Measurements from ENCODE around the gene CPNE5. TPM values are rescaled to one million over a fixed set of nuclear protein-coding genes. Genes with fewer than 3 reads are reported as not detected.
"Not testable (repeated sequence)": the region's sequence is repeated elsewhere in the genome, so short reads cannot be mapped to it uniquely, and the experiment has no call there.

The CPNE5 gene
- total RNA-seq, 2 donors from 2014 or later, result 3.9 to 64.5 TPM

GRCh38 chr6:36706339-36706738, 132.9 kb downstream of the CPNE5 start:
- 74% methylated on average over 1 of the region's 1 CpG for WGBS
- Histone ChIP-seq H3K4me3 (no peak overlapping the region), H3K27ac (no peak overlapping the region), H3K9me3 (no peaks in the 10 kb centered on the region), H3K4me1 (replicated peaks) (no peaks in the 10 kb centered on the region), H3K36me3 (no peaks in the 10 kb centered on the region), H3K27me3 (replicated peaks; ENCODE audit: insufficient read depth) (no peaks in the 10 kb centered on the region)
- intact Hi-C loops (cut with DNase I), result no loop called here
- TF ChIP-seq POLR2A (IDR thresholded peaks at IDR 0.05) (no peak), POLR2AphosphoS5 (IDR thresholded peaks at IDR 0.05) (no peak)
- TF ChIP-seq, protein P1, sequence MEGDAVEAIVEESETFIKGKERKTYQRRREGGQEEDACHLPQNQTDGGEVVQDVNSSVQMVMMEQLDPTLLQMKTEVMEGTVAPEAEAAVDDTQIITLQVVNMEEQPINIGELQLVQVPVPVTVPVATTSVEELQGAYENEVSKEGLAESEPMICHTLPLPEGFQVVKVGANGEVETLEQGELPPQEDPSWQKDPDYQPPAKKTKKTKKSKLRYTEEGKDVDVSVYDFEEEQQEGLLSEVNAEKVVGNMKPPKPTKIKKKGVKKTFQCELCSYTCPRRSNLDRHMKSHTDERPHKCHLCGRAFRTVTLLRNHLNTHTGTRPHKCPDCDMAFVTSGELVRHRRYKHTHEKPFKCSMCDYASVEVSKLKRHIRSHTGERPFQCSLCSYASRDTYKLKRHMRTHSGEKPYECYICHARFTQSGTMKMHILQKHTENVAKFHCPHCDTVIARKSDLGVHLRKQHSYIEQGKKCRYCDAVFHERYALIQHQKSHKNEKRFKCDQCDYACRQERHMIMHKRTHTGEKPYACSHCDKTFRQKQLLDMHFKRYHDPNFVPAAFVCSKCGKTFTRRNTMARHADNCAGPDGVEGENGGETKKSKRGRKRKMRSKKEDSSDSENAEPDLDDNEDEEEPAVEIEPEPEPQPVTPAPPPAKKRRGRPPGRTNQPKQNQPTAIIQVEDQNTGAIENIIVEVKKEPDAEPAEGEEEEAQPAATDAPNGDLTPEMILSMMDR (IDR thresholded peaks at IDR 0.05), result no peak
- DNase-seq (ENCODE audit: low spot score), result no peak

DNA sequence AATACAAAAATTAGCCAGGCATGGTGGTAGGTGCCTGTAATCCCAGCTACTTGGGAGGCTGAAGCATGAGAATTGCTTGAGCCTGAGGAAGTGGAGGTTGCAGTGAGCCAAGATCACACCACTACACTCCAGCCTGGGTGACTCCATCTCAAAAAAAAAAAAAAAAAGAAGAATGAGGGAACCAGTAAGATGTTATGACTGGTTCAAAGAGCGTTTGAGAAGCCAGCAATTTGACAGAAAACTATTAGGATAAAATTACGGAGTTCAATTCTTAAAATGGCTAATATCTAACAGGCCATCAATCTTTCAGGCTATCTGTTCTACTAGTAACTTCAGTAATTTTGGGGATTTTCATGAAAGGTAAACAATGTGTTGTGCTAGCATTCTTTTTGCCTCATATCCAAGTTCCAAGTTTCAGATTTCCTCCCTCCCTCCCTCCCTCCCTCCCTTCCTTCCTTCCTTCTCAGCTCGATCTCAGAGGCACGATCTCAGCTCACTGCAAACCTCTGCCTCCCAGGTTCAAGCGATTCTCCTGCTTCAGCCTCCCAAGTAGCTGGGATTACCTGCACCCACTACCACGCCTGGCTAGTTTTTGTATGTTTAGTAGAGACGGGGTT, 134.2 kb downstream of the CPNE5 start:
- whole genome bisulfite sequencing, result 63% methylated on average over 7 of the region's 7 CpGs
- H3K9me3 ChIP-seq; intact Hi-C loops (cut with DNase I); H3K4me1 ChIP-seq (replicated peaks); H3K4me3 ChIP-seq; H3K36me3 ChIP-seq; DNase-seq (ENCODE audit: low spot score); H3K27ac ChIP-seq; H3K27me3 ChIP-seq (replicated peaks; ENCODE audit: insufficient read depth): not testable (repeated sequence)

- Histone ChIP-seq H3K9me3 (no peaks in the 10 kb centered on the region), H3K27me3 (replicated peaks; ENCODE audit: insufficient read depth) (no peaks in the 10 kb centered on the region), H3K27ac (no peak overlapping the region), H3K4me3 (no peak overlapping the region), H3K36me3 (no peaks in the 10 kb centered on the region), H3K4me1 (replicated peaks) (no peaks in the 10 kb centered on the region)
- no peak for DNase-seq (ENCODE audit: low spot score)
- 95% methylated on average over 18 of the region's 18 CpGs for WGBS
- TF ChIP-seq, protein P1 (IDR thresholded peaks at IDR 0.05), result no peak
- TF ChIP-seq POLR2A (IDR thresholded peaks at IDR 0.05) (no peak), POLR2AphosphoS5 (IDR thresholded peaks at IDR 0.05) (no peak)
- intact Hi-C loops (cut with DNase I), result no loop called here
Observed at GRCh38 chr6:36703982-36704381, 135.3 kb downstream of the CPNE5 start.

- no peak overlapping the region for H3K4me3 ChIP-seq
- intact Hi-C loops (cut with DNase I), result no loop called here
- 91% methylated on average over 5 of the region's 5 CpGs for WGBS
- no peak overlapping the region for H3K27ac ChIP-seq
- no peaks in the 10 kb centered on the region for H3K9me3 ChIP-seq
- H3K4me1 ChIP-seq (replicated peaks), result no peaks in the 10 kb centered on the region
- TF ChIP-seq POLR2A (IDR thresholded peaks at IDR 0.05) (no peak), POLR2AphosphoS5 (IDR thresholded peaks at IDR 0.05) (no peak)
- TF ChIP-seq, protein P1 (IDR thresholded peaks at IDR 0.05), result no peak
- no peaks in the 10 kb centered on the region for H3K27me3 ChIP-seq (replicated peaks; ENCODE audit: insufficient read depth)
- H3K36me3 ChIP-seq, result no peaks in the 10 kb centered on the region
- no peak for DNase-seq (ENCODE audit: low spot score)
Observed at GRCh38 chr6:36703081-36703606, 136.1 kb downstream of the CPNE5 start.

DNA sequence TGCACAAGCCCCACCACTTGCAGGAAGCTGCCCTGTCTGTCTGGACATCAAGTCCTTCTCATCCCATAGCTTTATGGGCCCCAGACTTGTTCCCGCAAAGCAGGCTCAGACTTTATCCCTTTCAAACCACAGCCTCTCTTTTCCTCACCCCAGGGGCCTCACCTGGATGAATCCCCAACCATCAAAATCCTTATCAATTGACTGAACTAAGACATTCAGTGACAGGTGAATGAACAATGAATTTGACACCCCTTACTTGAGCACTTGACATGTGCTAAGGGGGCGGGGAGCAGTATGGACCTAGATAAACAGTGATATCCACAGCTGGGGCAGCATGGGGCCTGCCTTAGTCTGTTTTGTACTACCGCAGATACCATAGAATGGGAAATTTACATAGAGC, 136.6 kb downstream of the CPNE5 start:
- no peaks in the 10 kb centered on the region for H3K27me3 ChIP-seq (replicated peaks; ENCODE audit: insufficient read depth)
- intact Hi-C loops (cut with DNase I), result no loop called here
- H3K36me3 ChIP-seq, result no peaks in the 10 kb centered on the region
- H3K27ac ChIP-seq, result no peak overlapping the region
- H3K4me1 ChIP-seq (replicated peaks), result no peaks in the 10 kb centered on the region
- DNase-seq (ENCODE audit: low spot score), result no peak
- no peaks in the 10 kb centered on the region for H3K9me3 ChIP-seq
- H3K4me3 ChIP-seq, result no peak overlapping the region
- TF ChIP-seq POLR2AphosphoS5 (IDR thresholded peaks at IDR 0.05), result no peak
- TF ChIP-seq, protein P1 (IDR thresholded peaks at IDR 0.05), result no peak
- TF ChIP-seq POLR2A (IDR thresholded peaks at IDR 0.05), result no peak
- WGBS, result 94% methylated on average over 3 of the region's 3 CpGs

Measured in prostate gland (tissue), 2 donors.